Measurements from ENCODE around the gene TMUB1. TPM values are rescaled to one million over a fixed set of nuclear protein-coding genes. Genes with fewer than 3 reads are reported as not detected.

TMUB1 gene
- total and polyA plus RNA-seq, 4 donors: 32.8 to 104 (median 46.6) TPM

DNA sequence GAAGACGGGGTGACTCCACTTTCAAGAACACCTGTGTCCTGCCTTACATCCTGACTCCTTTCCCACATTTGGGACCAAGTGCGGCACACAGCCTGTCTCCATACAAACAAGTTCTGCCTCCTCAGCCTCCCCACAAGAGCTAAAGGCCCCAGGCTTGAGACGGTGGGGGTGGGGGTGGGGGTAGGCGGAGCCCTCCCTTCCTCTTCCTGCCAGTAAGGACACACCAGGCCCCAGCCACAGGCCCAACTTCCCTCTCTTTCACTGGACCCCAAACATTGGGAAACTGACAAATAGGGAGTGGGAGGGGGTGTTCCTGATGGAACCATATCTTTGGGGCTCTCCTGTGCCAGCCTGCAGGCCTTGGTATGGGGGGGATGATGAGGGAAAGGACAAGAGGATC is 30.2 kb downstream of the TMUB1 start:
- no peak for DNase-seq
- TF ChIP-seq, protein P1, sequence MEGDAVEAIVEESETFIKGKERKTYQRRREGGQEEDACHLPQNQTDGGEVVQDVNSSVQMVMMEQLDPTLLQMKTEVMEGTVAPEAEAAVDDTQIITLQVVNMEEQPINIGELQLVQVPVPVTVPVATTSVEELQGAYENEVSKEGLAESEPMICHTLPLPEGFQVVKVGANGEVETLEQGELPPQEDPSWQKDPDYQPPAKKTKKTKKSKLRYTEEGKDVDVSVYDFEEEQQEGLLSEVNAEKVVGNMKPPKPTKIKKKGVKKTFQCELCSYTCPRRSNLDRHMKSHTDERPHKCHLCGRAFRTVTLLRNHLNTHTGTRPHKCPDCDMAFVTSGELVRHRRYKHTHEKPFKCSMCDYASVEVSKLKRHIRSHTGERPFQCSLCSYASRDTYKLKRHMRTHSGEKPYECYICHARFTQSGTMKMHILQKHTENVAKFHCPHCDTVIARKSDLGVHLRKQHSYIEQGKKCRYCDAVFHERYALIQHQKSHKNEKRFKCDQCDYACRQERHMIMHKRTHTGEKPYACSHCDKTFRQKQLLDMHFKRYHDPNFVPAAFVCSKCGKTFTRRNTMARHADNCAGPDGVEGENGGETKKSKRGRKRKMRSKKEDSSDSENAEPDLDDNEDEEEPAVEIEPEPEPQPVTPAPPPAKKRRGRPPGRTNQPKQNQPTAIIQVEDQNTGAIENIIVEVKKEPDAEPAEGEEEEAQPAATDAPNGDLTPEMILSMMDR (IDR thresholded peaks at IDR 0.05; ENCODE audit: control extremely low read depth, extremely low read depth): no peak
- WGBS, 2 donors: 41 to 65% methylated on average over 4 of the region's 4 CpGs
- Histone ChIP-seq H3K27me3 (ENCODE audit: control insufficient read depth in 3 of 3, insufficient read depth in 3 of 3, low read length in 2 of 3) (peaks cover 0 to 5% (median 0%) of the 10 kb centered on the region in 3 donors), H3K9me3 (ENCODE audit: control insufficient read depth in 4 of 4, insufficient read depth in 3 of 4, low read length in 3 of 4) (no peaks in the 10 kb centered on the region), H3K36me3 (ENCODE audit: control insufficient read depth in 4 of 4, insufficient read depth in 4 of 4, low read length in 4 of 4) (no peaks in the 10 kb centered on the region), H3K4me3 (no peak overlapping the region), H3K9ac (ENCODE audit: insufficient read depth in 1 of 2, low read length in 2 of 2) (no peak overlapping the region), H3K27ac (ENCODE audit: low read depth in 1 of 2, low read length in 1 of 2) (no peak overlapping the region), H3K4me1 (ENCODE audit: control insufficient read depth in 5 of 5, insufficient read depth in 5 of 5, low read length in 5 of 5) (peaks cover 0 to 16% (median 9%) of the 10 kb centered on the region in 5 donors)
- no peak for ATAC-seq (ENCODE audit: insufficient read depth, low FRiP score)

DNA sequence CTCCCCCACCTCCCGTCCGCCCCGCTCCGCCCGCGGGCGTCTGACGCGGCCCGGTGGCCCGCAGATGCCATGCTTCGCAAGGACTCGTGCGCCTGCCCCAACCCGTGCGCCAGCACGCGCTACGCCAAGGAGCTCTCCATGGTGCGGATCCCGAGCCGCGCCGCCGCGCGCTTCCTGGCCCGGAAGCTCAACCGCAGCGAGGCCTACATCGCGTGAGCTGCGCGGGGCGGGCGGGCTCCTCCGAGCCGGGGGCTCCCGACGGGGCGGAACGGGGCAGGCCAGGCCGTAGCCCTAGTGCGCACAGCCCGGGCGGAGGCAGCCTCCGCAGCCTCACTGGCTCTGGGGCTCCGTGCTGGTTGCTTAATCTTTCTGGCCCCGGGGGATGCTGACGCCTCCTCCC is 32.2 kb downstream of the TMUB1 start:
- H3K36me3 ChIP-seq (ENCODE audit: control insufficient read depth in 4 of 4, insufficient read depth in 4 of 4, low read length in 4 of 4): peaks cover 0 to 3% (median 0%) of the 10 kb centered on the region in 4 donors
- TF ChIP-seq, protein P1 (IDR thresholded peaks at IDR 0.05; ENCODE audit: control extremely low read depth, extremely low read depth): no peak
- peak; percentile 73 to 85 (median 78) for DNase-seq
- H3K27me3 ChIP-seq (ENCODE audit: control insufficient read depth in 3 of 3, insufficient read depth in 3 of 3, low read length in 2 of 3): peaks cover 0 to 5% (median 0%) of the 10 kb centered on the region in 3 donors
- H3K9me3 ChIP-seq (ENCODE audit: control insufficient read depth in 4 of 4, insufficient read depth in 3 of 4, low read length in 3 of 4): no peaks in the 10 kb centered on the region
- H3K9ac ChIP-seq (ENCODE audit: insufficient read depth in 1 of 2, low read length in 2 of 2): no peak overlapping the region
- peak; percentile 54 for ATAC-seq (ENCODE audit: insufficient read depth, low FRiP score)
- H3K4me1 ChIP-seq (ENCODE audit: control insufficient read depth in 5 of 5, insufficient read depth in 5 of 5, low read length in 5 of 5): peaks cover 0 to 24% (median 5%) of the 10 kb centered on the region in 5 donors
- no peak overlapping the region for H3K27ac ChIP-seq (ENCODE audit: low read depth in 1 of 2, low read length in 1 of 2)
- WGBS, 2 donors: 0 to 3% methylated on average over 43 to 50 of the region's 50 CpGs
- H3K4me3 ChIP-seq: no peak overlapping the region

DNA sequence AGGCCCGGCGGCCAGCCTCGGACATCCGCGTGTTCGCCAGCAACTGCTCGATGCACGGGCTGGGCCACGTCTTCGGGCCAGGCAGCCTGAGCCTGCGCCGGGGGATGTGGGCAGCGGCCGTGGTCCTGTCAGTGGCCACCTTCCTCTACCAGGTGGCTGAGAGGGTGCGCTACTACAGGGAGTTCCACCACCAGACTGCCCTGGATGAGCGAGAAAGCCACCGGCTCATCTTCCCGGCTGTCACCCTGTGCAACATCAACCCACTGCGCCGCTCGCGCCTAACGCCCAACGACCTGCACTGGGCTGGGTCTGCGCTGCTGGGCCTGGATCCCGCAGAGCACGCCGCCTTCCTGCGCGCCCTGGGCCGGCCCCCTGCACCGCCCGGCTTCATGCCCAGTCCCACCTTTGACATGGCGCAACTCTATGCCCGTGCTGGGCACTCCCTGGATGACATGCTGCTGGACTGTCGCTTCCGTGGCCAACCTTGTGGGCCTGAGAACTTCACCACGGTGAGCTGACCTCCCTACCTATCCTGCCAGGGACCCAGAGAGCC is 34.3 kb downstream of the TMUB1 start:
- 90 to 94% methylated on average over 38 of the region's 38 CpGs for WGBS, 2 donors
- Histone ChIP-seq H3K4me1 (ENCODE audit: control insufficient read depth in 5 of 5, insufficient read depth in 5 of 5, low read length in 5 of 5) (peaks cover 0 to 26% (median 5%) of the 10 kb centered on the region in 5 donors), H3K9me3 (ENCODE audit: control insufficient read depth in 4 of 4, insufficient read depth in 3 of 4, low read length in 3 of 4) (no peaks in the 10 kb centered on the region), H3K9ac (ENCODE audit: insufficient read depth in 1 of 2, low read length in 2 of 2) (no peak overlapping the region), H3K27ac (ENCODE audit: low read depth in 1 of 2, low read length in 1 of 2) (no peak overlapping the region), H3K27me3 (ENCODE audit: control insufficient read depth in 3 of 3, insufficient read depth in 3 of 3, low read length in 2 of 3) (peaks cover 0 to 5% (median 0%) of the 10 kb centered on the region in 3 donors), H3K36me3 (ENCODE audit: control insufficient read depth in 4 of 4, insufficient read depth in 4 of 4, low read length in 4 of 4) (peaks cover 0 to 6% (median 1%) of the 10 kb centered on the region in 4 donors), H3K4me3 (no peak overlapping the region)
- TF ChIP-seq, protein P1 (IDR thresholded peaks at IDR 0.05; ENCODE audit: control extremely low read depth, extremely low read depth): no peak
- no peak for DNase-seq
- no peak for ATAC-seq (ENCODE audit: insufficient read depth, low FRiP score)

All from lung (tissue), 12 donors.